TTC549 (cell line): Measurements from ENCODE around the gene CMTM7.
"Not testable (repeated sequence)": the region's sequence is repeated elsewhere in the genome, so short reads cannot be mapped to it uniquely, and the experiment has no call there.

Source experiments
- FAIRE-seq: peaks from 2 replicates; lab custom pipeline; 2012; peaks lifted over from hg19 to GRCh38; lab: Jason Lieb, UNC

CMTM7 gene

GRCh38 chr3:32438596-32439344 is 47.1 kb downstream of the CMTM7 start:
- no peak for FAIRE-seq

- FAIRE-seq: not testable (repeated sequence)
These were observed 47.8 kb downstream of the CMTM7 start for GRCh38 chr3:32439421-32439820.

GRCh38 chr3:32440611-32441350 is 49.1 kb downstream of the CMTM7 start:
- no peak for FAIRE-seq

GRCh38 chr3:32442766-32443165 is 51.1 kb downstream of the CMTM7 start:
- FAIRE-seq: no peak

GRCh38 chr3:32443478-32443877 is 51.8 kb downstream of the CMTM7 start:
- FAIRE-seq: no peak

- no peak for FAIRE-seq
These were observed 56.3 kb downstream of the CMTM7 start for GRCh38 chr3:32447865-32448400.

- no peak for FAIRE-seq
These were observed 57.2 kb downstream of the CMTM7 start for GRCh38 chr3:32448686-32449474.

- FAIRE-seq: no peak
These were observed 58.0 kb downstream of the CMTM7 start for GRCh38 chr3:32449691-32450090.

GRCh38 chr3:32450426-32450825 is 58.8 kb downstream of the CMTM7 start:
- no peak for FAIRE-seq

GRCh38 chr3:32450992-32451659 is 59.5 kb downstream of the CMTM7 start:
- no peak for FAIRE-seq

- FAIRE-seq: no peak
These were observed 60.4 kb downstream of the CMTM7 start for GRCh38 chr3:32452009-32452408.

- no peak for FAIRE-seq
These were observed 61.7 kb downstream of the CMTM7 start for GRCh38 chr3:32453346-32453745.

GRCh38 chr3:32454111-32454510 is 62.5 kb downstream of the CMTM7 start:
- FAIRE-seq: no peak

GRCh38 chr3:32454731-32455608 is 63.3 kb downstream of the CMTM7 start:
- no peak for FAIRE-seq

- FAIRE-seq: no peak
These were observed 64.2 kb downstream of the CMTM7 start for GRCh38 chr3:32455609-32456428.

GRCh38 chr3:32456429-32457130 is 64.9 kb downstream of the CMTM7 start:
- FAIRE-seq: no peak

- no peak for FAIRE-seq
These were observed 66.4 kb downstream of the CMTM7 start for GRCh38 chr3:32457971-32458471.

GRCh38 chr3:32459450-32459849 is 67.8 kb downstream of the CMTM7 start:
- no peak for FAIRE-seq

- no peak for FAIRE-seq
These were observed 68.5 kb downstream of the CMTM7 start for GRCh38 chr3:32460031-32460749.
